Measurements from ENCODE around the gene COMTD1.
A peak's percentile ranks its signal among the peaks of the same experiment; 100 is the strongest.

The COMTD1 gene

GRCh38 chr10:75235375-75236177, at the start of gene COMTD1 (continued):
- no peak for TF ChIP-seq PRDM6 (tag by site-specific recombination; IDR thresholded peaks at IDR 0.05)
- TF ChIP-seq ZNF280C (tag by site-specific recombination; IDR thresholded peaks at IDR 0.05), result no peak
- TF ChIP-seq ZNF175 (tag by site-specific recombination; IDR thresholded peaks at IDR 0.05), result no peak
- no peak for TF ChIP-seq ZNF449 (tag by site-specific recombination; IDR thresholded peaks at IDR 0.05)
- TF ChIP-seq ZNF510 (tag by site-specific recombination; IDR thresholded peaks at IDR 0.05; ENCODE audit: insufficient replicate concordance), result no peak
- 0 out of 2 replicates have a peak, but pooled peaks have one; percentile 65 for TF ChIP-seq ZNF561 (tag by site-specific recombination; IDR thresholded peaks at IDR 0.05; ENCODE audit: borderline replicate concordance)
- no peak for TF ChIP-seq ZNF473 (tag by site-specific recombination; IDR thresholded peaks at IDR 0.05)
- TF ChIP-seq ZNF302 (tag by site-specific recombination; IDR thresholded peaks at IDR 0.05; ENCODE audit: low read depth), result no peak
- no peak for TF ChIP-seq SALL2 (tag by site-specific recombination; IDR thresholded peaks at IDR 0.05; ENCODE audit: borderline replicate concordance)
- TF ChIP-seq ZNF639 (tag by site-specific recombination; IDR thresholded peaks at IDR 0.05), result peak; percentile 64; the same call in 1 of the 2 replicates
- TF ChIP-seq OSR2 (tag by site-specific recombination; IDR thresholded peaks at IDR 0.05), result no peak
- TF ChIP-seq ZNF654 (tag by site-specific recombination; IDR thresholded peaks at IDR 0.05; ENCODE audit: low read depth), result peak; percentile 97
- TF ChIP-seq ZNF423 (tag by site-specific recombination; IDR thresholded peaks at IDR 0.05), result peak; percentile 92
- TF ChIP-seq ZNF362 (tag by site-specific recombination; IDR thresholded peaks at IDR 0.05), result no peak
- TF ChIP-seq ZNF404 (tag by site-specific recombination; IDR thresholded peaks at IDR 0.05), result no peak
- peak; percentile 75 for TF ChIP-seq KLF16 (tag by site-specific recombination; IDR thresholded peaks at IDR 0.05)
- TF ChIP-seq BCL6B (tag by site-specific recombination; IDR thresholded peaks at IDR 0.05), result no peak
- TF ChIP-seq ZNF521 (tag by site-specific recombination; IDR thresholded peaks at IDR 0.05), result no peak
- no peak for TF ChIP-seq TCF7L2 (IDR thresholded peaks at IDR 0.05; ENCODE audit: borderline replicate concordance, low read depth, low read length)
- TF ChIP-seq ZNF549 (tag by site-specific recombination; IDR thresholded peaks at IDR 0.05), result no peak
- peak; percentile 99 for TF ChIP-seq GLIS2 (tag by site-specific recombination; IDR thresholded peaks at IDR 0.05)
- TF ChIP-seq ZNF596 (tag by site-specific recombination; IDR thresholded peaks at IDR 0.05), result peak; percentile 19; the same call in 1 of the 2 replicates
- TF ChIP-seq MZF1 (tag by site-specific recombination; IDR thresholded peaks at IDR 0.05; ENCODE audit: borderline replicate concordance), result no peak
- no peak for TF ChIP-seq ZNF488 (tag by site-specific recombination; IDR thresholded peaks at IDR 0.05)

Data from HEK293 (cell line).